Calu3 (cell line): ENCODE results near the gene SREBF2. TPM values are rescaled to one million over a fixed set of nuclear protein-coding genes. Genes with fewer than 3 reads are reported as not detected.

Experiments
- BruUV-seq: library from RNA; stranded (reverse); fragments of 400-500 nt; replicated peaks from 2 replicates; lab custom pipeline; 2021; lab: Mats Ljungman, UMichigan
- CTCF ChIA-PET: fragments of 300-600 bp; sonication (Branson Sonifier 250); formaldehyde crosslinking; loops from one replicate; lab custom pipeline; 2022; ENCODE audit warnings: antibody characterized with exemption; lab: Charles Lee
- DNase-seq: peaks from one replicate; pipeline ENCODE4 v3.0.0; 2022
- H3K27ac Mint-ChIP-seq: one replicate; pipeline ENCODE4 v1.8.0; 2022; ENCODE audit warnings: mixed read lengths; ENCODE audit not compliant: unreplicated experiment
- H3K27me3 Mint-ChIP-seq: one replicate; pipeline ENCODE4 v1.8.0; 2022; ENCODE audit warnings: mixed read lengths; ENCODE audit not compliant: unreplicated experiment
- H3K36me3 Mint-ChIP-seq: one replicate; pipeline ENCODE4 v1.8.0; 2022; ENCODE audit warnings: mild to moderate bottlenecking, moderate library complexity, mixed read lengths; ENCODE audit not compliant: insufficient read depth, unreplicated experiment
- H3K4me1 Mint-ChIP-seq: one replicate; pipeline ENCODE4 v1.8.0; 2022; ENCODE audit warnings: mild to moderate bottlenecking, low read depth, mixed read lengths; ENCODE audit not compliant: unreplicated experiment
- H3K4me3 Mint-ChIP-seq: one replicate; pipeline ENCODE4 v1.8.0; 2022; ENCODE audit warnings: mild to moderate bottlenecking, low read depth, moderate library complexity, mixed read lengths; ENCODE audit not compliant: unreplicated experiment
- H3K9me3 Mint-ChIP-seq: one replicate; pipeline ENCODE4 v1.8.0; 2022; ENCODE audit warnings: low read depth, mixed read lengths; ENCODE audit not compliant: unreplicated experiment
- CTCF ChIP-seq: fragments of 200-600 bp; IDR thresholded peaks from one replicate; pipeline ENCODE4 v1.8.0; 2022; ENCODE audit warnings: antibody characterized with exemption; ENCODE audit not compliant: unreplicated experiment
- intact Hi-C: fragments of 100-400 bp; cut with micrococcal nuclease; formaldehyde crosslinking; loops from one replicate; pipeline ENCODE4 v1.10.0; 2022; ENCODE audit not compliant: unreplicated experiment
- total RNA-seq: library from RNA; stranded (reverse); gene quantifications from 2 replicates; pipeline ENCODE4 v1.2.3, GENCODE V29; 2022

The SREBF2 gene
- total RNA-seq, 1 experiment from 2014 or later = 159 TPM

- peak overlapping the region; percentile 34 for H3K27ac Mint-ChIP-seq
- intact Hi-C loops = no loop called here
- no TSS peak for BruUV-seq
- H3K27me3 Mint-ChIP-seq = no peaks in the 10 kb centered on the region
- peaks cover 52% of the 10 kb centered on the region for H3K36me3 Mint-ChIP-seq
- H3K4me3 Mint-ChIP-seq = no peak overlapping the region
- no peaks in the 10 kb centered on the region for H3K9me3 Mint-ChIP-seq
- CTCF ChIA-PET = no interaction called here
- DNase-seq = no peak
- TF ChIP-seq CTCF = no peak
- H3K4me1 Mint-ChIP-seq = peaks cover 67% of the 10 kb centered on the region
Observed at GRCh38 chr22:41838842-41839618, 6.1 kb downstream of the SREBF2 start.

- H3K4me3 Mint-ChIP-seq = peak overlapping the region; percentile 20
- CTCF ChIA-PET = interaction anchor here (2.0 kb wide), 1 partner anchor 8 kb away, joined by 5 read pairs; the partner anchor contains the start of gene SREBF2
- TF ChIP-seq CTCF = no peak
- no peaks in the 10 kb centered on the region for H3K27me3 Mint-ChIP-seq
- peaks cover 52% of the 10 kb centered on the region for H3K36me3 Mint-ChIP-seq
- H3K9me3 Mint-ChIP-seq = no peaks in the 10 kb centered on the region
- intact Hi-C loops = no loop called here
- no peak for DNase-seq
- peaks cover 78% of the 10 kb centered on the region for H3K4me1 Mint-ChIP-seq
- H3K27ac Mint-ChIP-seq = peak overlapping the region; percentile 63
- BruUV-seq = no TSS peak
Observed at GRCh38 chr22:41840216-41840615, 7.3 kb downstream of the SREBF2 start.

GRCh38 chr22:41841085-41841712 lies 8.3 kb downstream of the SREBF2 start:
- BruUV-seq = no TSS peak
- CTCF ChIA-PET = interaction anchor here (1.0 to 2.0 kb wide), 3 partner anchors 9 to 144 kb away, joined by 3 to 5 read pairs (median 5); partner anchors contain the start of gene SREBF2
- Mint-ChIP-seq H3K4me3 (peak overlapping the region; percentile 20), H3K9me3 (no peaks in the 10 kb centered on the region), H3K27me3 (no peaks in the 10 kb centered on the region), H3K36me3 (peaks cover 54% of the 10 kb centered on the region), H3K4me1 (peaks cover 85% of the 10 kb centered on the region), H3K27ac (peak overlapping the region; percentile 63)
- no peak for TF ChIP-seq CTCF
- peak; percentile 44 for DNase-seq
- intact Hi-C loops = no loop called here

GRCh38 chr22:41842996-41843970 lies 10.4 kb downstream of the SREBF2 start:
- Mint-ChIP-seq H3K4me3 (no peak overlapping the region), H3K27me3 (no peaks in the 10 kb centered on the region), H3K36me3 (peaks cover 34% of the 10 kb centered on the region), H3K9me3 (no peaks in the 10 kb centered on the region), H3K27ac (no peak overlapping the region), H3K4me1 (peaks cover 84% of the 10 kb centered on the region)
- TF ChIP-seq CTCF = no peak
- intact Hi-C loops = no loop called here
- no TSS peak for BruUV-seq
- CTCF ChIA-PET = interaction anchor here (0.7 to 1.6 kb wide), 5 partner anchors 10 to 96 kb away, joined by 3 to 7 read pairs (median 4); partner anchors contain the start of gene SREBF2
- DNase-seq = no peak
